Measurements from ENCODE around the gene PWWP2B.

DNA sequence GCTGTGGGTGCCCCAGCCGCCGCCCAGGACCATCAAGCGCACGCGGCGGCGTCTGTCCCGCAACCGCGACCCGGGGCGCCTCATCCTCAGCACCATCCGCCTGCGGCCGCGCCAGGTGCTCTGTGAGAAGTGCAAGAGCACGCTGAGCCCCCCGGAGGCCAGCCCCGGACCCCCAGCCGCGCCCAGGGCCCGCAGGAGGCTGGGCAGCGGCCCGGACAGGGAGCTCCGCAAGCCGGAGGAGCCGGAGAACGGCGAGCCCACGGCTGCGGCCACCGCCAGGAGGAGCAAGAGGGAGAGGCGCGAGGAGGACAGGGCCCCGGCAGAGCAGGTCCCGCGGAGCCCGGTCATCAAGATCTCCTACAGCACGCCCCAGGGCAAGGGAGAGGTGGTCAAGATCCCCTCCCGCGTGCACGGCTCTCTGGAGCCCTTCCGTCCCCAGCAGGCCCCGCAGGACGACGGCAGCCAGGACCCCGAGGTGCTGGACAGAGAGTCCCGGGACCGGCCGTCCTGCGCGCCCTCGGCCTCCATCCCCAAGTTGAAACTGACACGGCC lies 8.0 kb downstream of the PWWP2B start:
- TF ChIP-seq EZH2 (IDR thresholded peaks at IDR 0.05; ENCODE audit: borderline replicate concordance, low read length) (no peak), CTCF (conservative IDR thresholded peaks at IDR 0.05 in 1 of 2, IDR thresholded peaks at IDR 0.05 in 1 of 2; ENCODE audit: extremely low read depth in 1 of 2, insufficient read depth in 1 of 2, low read depth in 1 of 2, low read length in 2 of 2) (no peak)

All from mammary epithelial cell (primary cell).